Measurements from ENCODE around the gene PACSIN2.

Gene PACSIN2

GRCh38 chr22:42905217-42905616 is 109.7 kb downstream of the PACSIN2 start:
- DNase-seq (ENCODE audit: low spot score), result no peak

GRCh38 chr22:42904050-42904449 is 110.9 kb downstream of the PACSIN2 start:
- DNase-seq (ENCODE audit: low spot score), result no peak

GRCh38 chr22:42902875-42903510 is 112.0 kb downstream of the PACSIN2 start:
- DNase-seq (ENCODE audit: low spot score), result no peak

GRCh38 chr22:42901790-42902508 is 113.0 kb downstream of the PACSIN2 start:
- no peak for DNase-seq (ENCODE audit: low spot score)

GRCh38 chr22:42897960-42898359 is 117.0 kb downstream of the PACSIN2 start:
- no peak for DNase-seq (ENCODE audit: low spot score)

GRCh38 chr22:42895541-42895981 is 119.4 kb downstream of the PACSIN2 start:
- DNase-seq (ENCODE audit: low spot score), result no peak

GRCh38 chr22:42895087-42895486 is 119.9 kb downstream of the PACSIN2 start:
- no peak for DNase-seq (ENCODE audit: low spot score)

- DNase-seq (ENCODE audit: low spot score), result no peak
These were observed 121.4 kb downstream of the PACSIN2 start for GRCh38 chr22:42893371-42894150.

- no peak for DNase-seq (ENCODE audit: low spot score)
These were observed 122.2 kb downstream of the PACSIN2 start for GRCh38 chr22:42892571-42893316.

- DNase-seq (ENCODE audit: low spot score), result no peak
These were observed 122.8 kb downstream of the PACSIN2 start for GRCh38 chr22:42892156-42892555.

GRCh38 chr22:42891696-42892095 is 123.3 kb downstream of the PACSIN2 start:
- no peak for DNase-seq (ENCODE audit: low spot score)

GRCh38 chr22:42891008-42891407 is 123.9 kb downstream of the PACSIN2 start:
- no peak for DNase-seq (ENCODE audit: low spot score)

GRCh38 chr22:42889304-42889703 is 125.6 kb downstream of the PACSIN2 start:
- no peak for DNase-seq (ENCODE audit: low spot score)

- no peak for DNase-seq (ENCODE audit: low spot score)
These were observed 127.1 kb downstream of the PACSIN2 start for GRCh38 chr22:42887523-42888507.

- DNase-seq (ENCODE audit: low spot score), result no peak
These were observed 127.8 kb downstream of the PACSIN2 start for GRCh38 chr22:42887120-42887519.

GRCh38 chr22:42885446-42885845 is 129.5 kb downstream of the PACSIN2 start:
- DNase-seq (ENCODE audit: low spot score), result no peak

- no peak for DNase-seq (ENCODE audit: low spot score)
These were observed 130.2 kb downstream of the PACSIN2 start for GRCh38 chr22:42884616-42885375.

GRCh38 chr22:42883970-42884369 is 131.0 kb downstream of the PACSIN2 start:
- no peak for DNase-seq (ENCODE audit: low spot score)

GRCh38 chr22:42883121-42883520 is 131.8 kb downstream of the PACSIN2 start:
- no peak for DNase-seq (ENCODE audit: low spot score)

GRCh38 chr22:42881982-42882656 is 132.8 kb downstream of the PACSIN2 start:
- DNase-seq (ENCODE audit: low spot score), result peak; percentile 62

All from iPS-NIHi11 (cell line).